Fibroblast of mammary gland (primary cell): Measurements from ENCODE around the gene CEMP1.

Experiments used
- DNase-seq: peaks from one replicate; pipeline ENCODE4 v3.0.0-alpha.2; 2010; ENCODE audit warnings: low read depth
- H3K4me3 ChIP-seq: 2 replicates; pipeline ENCODE4 v1.5.1; 2011; ENCODE audit warnings: low read depth, mild to moderate bottlenecking, low read length, moderate library complexity; ENCODE audit not compliant: control insufficient read depth
- CTCF ChIP-seq: conservative IDR thresholded peaks from 2 replicates; pipeline ENCODE4 v1.5.1; 2011; ENCODE audit warnings: low read depth, low read length, inconsistent platforms; ENCODE audit not compliant: control insufficient read depth, insufficient read depth

CEMP1 gene

GRCh38 chr16:2497695-2498484 is 33.3 kb downstream of the CEMP1 start:
- no peak overlapping the region for H3K4me3 ChIP-seq
- no peak for TF ChIP-seq CTCF
- no peak for DNase-seq

DNA sequence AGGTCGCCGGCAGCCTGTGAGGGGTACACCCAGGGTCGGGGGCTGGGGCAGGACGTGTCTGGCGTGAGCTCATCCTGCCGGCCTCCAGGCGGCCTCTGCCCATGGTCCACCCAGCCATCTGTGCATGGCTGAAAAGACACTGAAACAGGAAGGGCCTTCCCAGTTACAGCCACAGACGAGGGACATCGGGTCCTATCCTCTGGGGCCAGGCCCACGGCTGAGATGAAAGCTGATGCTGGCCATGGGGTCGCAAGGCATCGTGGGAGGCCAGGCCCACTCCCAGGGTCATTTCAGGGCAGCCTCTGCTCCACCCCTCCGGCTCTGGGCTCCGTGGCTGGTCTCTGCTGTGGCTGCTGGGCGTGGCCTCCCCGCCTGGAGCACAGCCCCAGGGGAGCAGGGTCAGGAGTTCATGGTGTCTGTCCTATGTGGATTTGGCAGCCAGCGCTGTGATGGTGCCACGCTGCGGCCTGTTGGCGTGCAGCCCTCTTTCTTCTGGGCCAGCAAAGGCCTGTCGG is 34.0 kb downstream of the CEMP1 start:
- DNase-seq = peak; percentile 33
- no peak for TF ChIP-seq CTCF
- no peak overlapping the region for H3K4me3 ChIP-seq

- DNase-seq = no peak
- no peak overlapping the region for H3K4me3 ChIP-seq
- TF ChIP-seq CTCF = no peak
Observed at GRCh38 chr16:2496223-2497115, 34.7 kb downstream of the CEMP1 start.

DNA sequence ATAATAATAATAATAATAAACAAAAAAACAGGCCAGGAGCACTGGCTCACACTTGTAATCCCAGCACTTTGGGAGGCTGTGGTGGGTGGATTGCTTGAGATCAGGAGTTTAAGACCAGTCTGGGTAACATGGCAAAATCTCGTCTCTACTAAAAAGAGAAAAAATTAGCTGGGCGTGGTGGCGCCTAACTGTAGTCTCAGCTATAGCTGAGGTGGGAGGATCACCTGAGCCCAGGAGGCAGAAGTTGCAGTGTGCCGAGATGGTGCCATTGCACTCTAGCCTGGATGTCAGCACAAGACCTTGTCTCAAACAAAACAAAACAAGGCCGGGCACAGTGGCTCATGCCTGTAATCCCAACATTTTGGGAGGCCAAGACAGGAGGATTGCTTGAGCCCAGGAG is 36.2 kb downstream of the CEMP1 start:
- no peak for DNase-seq

DNA sequence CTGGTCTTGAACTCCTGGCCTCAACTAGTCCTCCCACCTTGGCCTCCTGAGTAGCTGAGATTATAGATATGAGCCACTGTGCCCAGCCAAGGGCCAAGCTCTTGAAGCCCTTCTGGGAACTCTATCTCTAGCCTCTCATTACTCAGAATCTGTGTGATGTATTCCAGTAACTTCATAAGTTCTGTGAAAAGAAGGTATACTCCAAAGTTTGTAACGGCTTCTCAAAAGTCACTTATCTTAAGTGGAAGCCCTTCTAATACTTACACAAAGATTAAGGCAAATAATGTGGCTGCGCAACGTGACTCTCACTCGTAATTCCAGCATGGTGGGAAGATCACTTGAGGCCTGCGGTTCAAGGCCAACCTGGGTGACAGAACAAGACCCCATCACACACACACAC is 36.6 kb downstream of the CEMP1 start:
- DNase-seq = no peak
- no peak for TF ChIP-seq CTCF
- no peak overlapping the region for H3K4me3 ChIP-seq

More for the DNA sequence above, 36.2 kb downstream of the CEMP1 start:
- no peak for TF ChIP-seq CTCF
- no peak overlapping the region for H3K4me3 ChIP-seq

GRCh38 chr16:2493605-2494004 is 37.6 kb downstream of the CEMP1 start:
- no peak overlapping the region for H3K4me3 ChIP-seq
- TF ChIP-seq CTCF = no peak
- no peak for DNase-seq
